ENCODE data around the gene AIRE.

- TF ChIP-seq CTCF (conservative IDR thresholded peaks at IDR 0.05 in 1 of 2, IDR thresholded peaks at IDR 0.05 in 1 of 2; ENCODE audit: extremely low read depth in 1 of 2, insufficient read depth in 1 of 2, low read depth in 1 of 2, low read length in 2 of 2) (no peak), EZH2 (IDR thresholded peaks at IDR 0.05; ENCODE audit: borderline replicate concordance, low read length) (no peak)
These were observed 12.6 kb upstream of the AIRE start for GRCh38 chr21:44273046-44273445.

All from mammary epithelial cell (primary cell).